Activated CD4-positive, CD25-positive, alpha-beta regulatory T cell treated with anti-CD3 and anti-CD28 coated beads, Interleukin-2, amount 50 U/mL, for 72 hours (primary cell): ENCODE results near the gene PTPN20.

Experiments used
- DNase-seq: peaks from one replicate; pipeline ENCODE4 v3.0.0; 2021

Gene PTPN20

DNA sequence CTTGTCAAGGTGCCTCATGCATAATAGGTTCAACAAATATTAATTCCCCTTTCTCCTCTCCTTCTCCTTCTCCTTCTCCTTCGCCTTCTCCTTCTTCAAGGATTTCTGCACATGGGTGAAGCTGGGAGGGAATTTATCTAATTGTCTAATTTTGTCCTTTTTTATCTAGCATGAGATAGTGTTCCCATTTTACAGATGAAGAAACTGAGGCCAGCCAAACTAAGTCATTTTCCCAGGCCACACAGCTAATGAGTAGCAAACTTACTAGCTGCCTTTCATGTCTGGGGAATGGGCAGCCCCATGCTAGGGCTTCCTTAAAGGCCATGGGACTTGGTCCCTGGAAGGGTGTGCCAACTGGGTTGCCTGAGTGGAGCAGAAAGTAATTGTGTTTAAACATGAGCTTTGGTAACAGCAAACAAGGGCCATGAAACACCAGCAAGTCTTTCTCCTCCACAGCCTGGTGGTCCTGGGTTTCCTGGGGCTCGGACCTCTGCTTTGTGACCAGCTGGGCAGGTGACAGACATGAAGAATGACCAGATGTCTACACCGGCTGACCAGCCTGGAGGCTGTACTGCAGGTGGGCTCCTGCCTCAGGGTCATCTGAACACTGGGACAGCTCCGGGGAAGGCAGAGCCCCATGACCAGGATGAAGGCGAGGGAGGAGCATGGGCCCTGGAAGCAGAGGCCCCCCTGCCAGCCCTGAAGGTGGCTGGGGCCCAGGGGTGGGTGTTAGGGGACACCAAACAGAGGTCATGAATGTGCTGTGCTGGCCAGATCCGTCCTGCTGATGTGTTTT is 138.0 kb downstream of the PTPN20 start:
- DNase-seq = no peak

DNA sequence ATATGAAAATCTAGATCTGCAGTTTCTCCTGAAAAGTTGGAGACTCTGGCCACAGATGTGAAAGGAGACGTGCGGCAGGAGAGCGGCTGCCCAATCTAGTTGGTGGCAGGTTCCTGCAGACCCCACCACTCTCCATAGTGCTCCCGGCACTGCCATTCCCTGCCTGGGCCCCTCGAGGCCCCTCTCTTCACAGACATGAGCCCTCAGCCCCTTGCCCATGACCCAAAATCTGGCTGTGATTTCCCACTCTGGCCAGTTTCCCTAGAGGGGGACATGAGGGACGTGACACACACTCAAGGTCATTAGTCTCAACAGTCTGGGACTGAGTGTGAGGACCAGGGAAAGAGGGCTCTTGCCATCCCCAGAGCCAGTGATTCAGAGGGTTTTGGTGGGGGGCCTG is 138.7 kb downstream of the PTPN20 start:
- DNase-seq = no peak

DNA sequence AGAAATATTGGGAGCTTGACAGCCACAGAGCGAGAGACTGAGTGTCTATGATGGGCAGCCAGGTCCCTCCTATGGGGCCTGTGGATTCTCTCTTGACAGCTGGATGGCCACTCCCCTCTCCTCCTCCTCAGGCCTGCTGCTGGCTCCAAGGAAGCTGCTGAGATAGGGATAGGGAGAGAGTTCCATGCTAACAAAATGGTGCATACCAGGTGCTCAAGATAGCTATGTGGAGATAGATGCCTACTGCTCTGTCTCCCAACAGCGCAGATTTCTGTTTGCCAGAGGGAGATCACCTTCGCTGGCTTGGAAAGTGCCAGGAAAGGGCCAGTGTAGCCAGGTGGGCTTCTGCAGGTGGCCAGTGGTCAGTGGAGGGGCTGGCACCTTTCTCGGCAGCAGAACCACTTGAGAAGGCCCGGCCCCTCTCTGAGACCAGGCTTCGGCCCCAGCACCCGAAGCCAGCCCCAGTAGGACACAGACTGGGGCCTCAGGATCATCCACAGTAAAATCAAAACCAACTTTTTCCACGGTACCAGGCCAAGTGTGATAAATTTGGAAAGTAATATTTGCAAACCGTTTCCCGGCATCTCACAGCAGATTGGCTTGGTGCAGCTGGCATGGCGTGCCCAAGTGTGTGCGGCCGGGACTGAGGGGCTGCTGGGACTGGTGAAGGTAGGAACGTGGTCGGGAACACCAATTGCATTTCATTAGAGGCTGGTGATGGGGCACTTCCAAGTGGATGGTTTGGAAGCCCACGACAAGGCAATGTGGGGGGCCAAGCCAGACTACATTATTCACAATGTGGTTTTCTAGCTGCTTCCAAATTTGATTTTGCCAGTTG is 139.6 kb downstream of the PTPN20 start:
- no peak for DNase-seq

DNA sequence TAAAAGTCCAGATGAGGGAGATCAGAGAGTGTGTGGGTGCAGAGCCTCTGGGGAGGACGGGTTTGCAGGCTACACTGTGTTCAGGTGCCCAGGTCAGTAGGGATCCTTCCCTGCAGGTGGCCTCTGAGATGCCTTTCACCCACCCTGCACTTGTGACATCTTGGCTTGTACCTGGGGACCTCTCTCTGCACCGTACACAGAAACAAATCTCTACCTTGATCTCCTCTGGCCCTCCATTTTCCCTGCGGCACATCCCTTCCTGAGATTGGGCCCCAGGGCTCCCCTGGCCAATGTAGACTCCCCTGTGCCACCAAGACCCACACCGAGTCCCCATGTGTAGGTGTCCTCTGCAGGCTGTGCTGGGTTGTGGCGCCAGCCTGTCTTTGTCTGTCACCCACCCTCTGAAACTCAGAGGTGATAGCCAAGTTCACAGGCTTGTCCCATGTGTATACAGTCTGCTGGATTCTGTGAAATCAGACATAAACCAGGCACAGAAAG is 140.6 kb downstream of the PTPN20 start:
- no peak for DNase-seq
